ENCODE data around the gene LRRC8D.

LRRC8D gene

GRCh38 chr1:89932598-89933364 lies 111.9 kb downstream of the LRRC8D start:
- TF ChIP-seq, protein P1, sequence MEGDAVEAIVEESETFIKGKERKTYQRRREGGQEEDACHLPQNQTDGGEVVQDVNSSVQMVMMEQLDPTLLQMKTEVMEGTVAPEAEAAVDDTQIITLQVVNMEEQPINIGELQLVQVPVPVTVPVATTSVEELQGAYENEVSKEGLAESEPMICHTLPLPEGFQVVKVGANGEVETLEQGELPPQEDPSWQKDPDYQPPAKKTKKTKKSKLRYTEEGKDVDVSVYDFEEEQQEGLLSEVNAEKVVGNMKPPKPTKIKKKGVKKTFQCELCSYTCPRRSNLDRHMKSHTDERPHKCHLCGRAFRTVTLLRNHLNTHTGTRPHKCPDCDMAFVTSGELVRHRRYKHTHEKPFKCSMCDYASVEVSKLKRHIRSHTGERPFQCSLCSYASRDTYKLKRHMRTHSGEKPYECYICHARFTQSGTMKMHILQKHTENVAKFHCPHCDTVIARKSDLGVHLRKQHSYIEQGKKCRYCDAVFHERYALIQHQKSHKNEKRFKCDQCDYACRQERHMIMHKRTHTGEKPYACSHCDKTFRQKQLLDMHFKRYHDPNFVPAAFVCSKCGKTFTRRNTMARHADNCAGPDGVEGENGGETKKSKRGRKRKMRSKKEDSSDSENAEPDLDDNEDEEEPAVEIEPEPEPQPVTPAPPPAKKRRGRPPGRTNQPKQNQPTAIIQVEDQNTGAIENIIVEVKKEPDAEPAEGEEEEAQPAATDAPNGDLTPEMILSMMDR (IDR thresholded peaks at IDR 0.05): no peak

DNA sequence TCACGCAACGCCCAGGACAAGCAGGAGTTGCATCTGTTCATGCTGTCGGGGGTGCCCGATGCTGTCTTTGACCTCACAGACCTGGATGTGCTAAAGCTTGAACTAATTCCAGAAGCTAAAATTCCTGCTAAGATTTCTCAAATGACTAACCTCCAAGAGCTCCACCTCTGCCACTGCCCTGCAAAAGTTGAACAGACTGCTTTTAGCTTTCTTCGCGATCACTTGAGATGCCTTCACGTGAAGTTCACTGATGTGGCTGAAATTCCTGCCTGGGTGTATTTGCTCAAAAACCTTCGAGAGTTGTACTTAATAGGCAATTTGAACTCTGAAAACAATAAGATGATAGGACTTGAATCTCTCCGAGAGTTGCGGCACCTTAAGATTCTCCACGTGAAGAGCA lies 113.6 kb downstream of the LRRC8D start:
- TF ChIP-seq, protein P1 (IDR thresholded peaks at IDR 0.05): no peak

DNA sequence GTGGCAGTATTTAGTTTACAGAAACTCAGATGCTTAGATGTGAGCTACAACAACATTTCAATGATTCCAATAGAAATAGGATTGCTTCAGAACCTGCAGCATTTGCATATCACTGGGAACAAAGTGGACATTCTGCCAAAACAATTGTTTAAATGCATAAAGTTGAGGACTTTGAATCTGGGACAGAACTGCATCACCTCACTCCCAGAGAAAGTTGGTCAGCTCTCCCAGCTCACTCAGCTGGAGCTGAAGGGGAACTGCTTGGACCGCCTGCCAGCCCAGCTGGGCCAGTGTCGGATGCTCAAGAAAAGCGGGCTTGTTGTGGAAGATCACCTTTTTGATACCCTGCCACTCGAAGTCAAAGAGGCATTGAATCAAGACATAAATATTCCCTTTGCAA lies 114.4 kb downstream of the LRRC8D start:
- TF ChIP-seq, protein P1 (IDR thresholded peaks at IDR 0.05): no peak

DNA sequence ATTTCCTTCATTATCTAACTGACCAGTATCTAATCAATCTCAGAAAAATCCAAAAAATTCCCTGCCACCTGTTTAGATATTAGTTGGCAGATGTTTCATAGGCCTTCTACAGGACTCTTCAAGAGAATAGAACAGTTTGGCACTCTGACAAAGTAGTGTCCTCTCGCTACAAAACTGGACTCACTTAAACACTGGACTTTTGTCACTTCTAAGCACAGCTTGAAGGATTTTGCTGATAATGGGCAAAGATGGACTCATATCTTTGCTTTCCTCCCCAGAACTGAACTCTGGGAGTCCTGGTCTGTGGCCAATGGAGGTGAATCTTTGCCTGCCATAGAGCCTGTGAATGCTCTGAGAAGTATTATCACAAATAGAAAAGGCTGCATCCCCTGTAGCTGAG lies 115.9 kb downstream of the LRRC8D start:
- TF ChIP-seq, protein P1 (IDR thresholded peaks at IDR 0.05): no peak

GRCh38 chr1:89938171-89939055 lies 117.6 kb downstream of the LRRC8D start:
- TF ChIP-seq, protein P1 (IDR thresholded peaks at IDR 0.05): no peak

DNA sequence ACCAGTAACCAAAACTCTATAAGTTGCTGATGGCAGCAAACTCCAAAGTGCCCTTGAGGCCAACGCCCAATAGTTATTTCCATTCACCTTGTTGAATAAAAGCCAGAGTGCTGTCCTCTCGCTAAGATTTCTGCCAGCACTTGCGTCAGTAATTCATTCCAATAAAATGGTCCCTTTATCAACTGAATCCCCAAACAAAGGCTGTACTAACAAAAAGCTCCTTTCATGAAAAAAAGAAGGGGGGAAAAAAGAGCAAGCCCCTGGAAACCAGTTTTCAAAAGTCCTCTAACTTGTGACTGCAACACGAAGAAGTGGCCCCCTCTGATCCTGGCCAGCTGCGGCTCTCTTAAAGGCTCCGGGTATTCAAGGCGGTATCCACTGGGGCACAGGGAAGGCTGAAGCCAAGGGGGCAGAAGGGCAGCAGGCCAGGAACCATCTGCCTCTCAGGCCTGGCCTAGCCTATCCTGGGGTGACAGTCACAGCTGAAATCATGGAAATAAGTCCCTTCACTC lies 118.3 kb downstream of the LRRC8D start:
- TF ChIP-seq, protein P1 (IDR thresholded peaks at IDR 0.05): no peak

DNA sequence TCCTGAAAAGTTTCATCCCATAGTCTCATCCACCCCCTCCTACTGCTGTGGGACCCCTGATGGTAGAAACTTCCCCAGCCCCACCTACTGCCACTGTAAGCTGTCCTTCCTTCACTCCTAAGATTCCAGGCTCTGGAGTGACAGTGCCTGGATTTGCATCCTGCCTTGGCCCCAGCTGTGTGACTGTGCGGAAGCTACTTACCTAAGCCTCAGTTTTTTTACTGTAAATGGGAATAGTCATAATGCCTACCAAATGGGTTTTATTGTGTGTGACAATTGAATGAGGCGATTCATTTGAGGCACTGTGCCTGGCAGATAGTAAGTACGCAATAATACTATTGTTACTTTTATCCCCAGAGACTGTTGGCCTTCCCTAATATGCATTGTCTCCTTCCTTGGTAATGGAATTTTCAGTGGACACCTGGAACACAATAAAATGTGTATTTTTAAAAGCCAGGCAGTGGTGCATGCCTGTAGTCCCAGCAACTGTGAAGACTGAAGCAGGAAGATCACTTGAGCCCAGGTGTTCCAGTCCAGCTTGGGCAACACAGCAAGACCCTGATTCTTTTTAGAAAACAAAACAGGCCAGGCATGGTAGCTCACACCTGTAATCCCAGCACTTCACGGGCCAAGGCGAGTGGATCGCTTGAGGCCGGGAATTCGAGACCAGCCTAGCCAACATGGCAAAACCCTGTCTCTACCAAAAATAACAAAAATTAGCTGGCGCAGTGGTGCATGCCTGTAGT lies 119.0 kb downstream of the LRRC8D start:
- TF ChIP-seq, protein P1 (IDR thresholded peaks at IDR 0.05): no peak

Data from LNCAP (cell line).